ENCODE results near the gene KRTAP10-7.

DNA sequence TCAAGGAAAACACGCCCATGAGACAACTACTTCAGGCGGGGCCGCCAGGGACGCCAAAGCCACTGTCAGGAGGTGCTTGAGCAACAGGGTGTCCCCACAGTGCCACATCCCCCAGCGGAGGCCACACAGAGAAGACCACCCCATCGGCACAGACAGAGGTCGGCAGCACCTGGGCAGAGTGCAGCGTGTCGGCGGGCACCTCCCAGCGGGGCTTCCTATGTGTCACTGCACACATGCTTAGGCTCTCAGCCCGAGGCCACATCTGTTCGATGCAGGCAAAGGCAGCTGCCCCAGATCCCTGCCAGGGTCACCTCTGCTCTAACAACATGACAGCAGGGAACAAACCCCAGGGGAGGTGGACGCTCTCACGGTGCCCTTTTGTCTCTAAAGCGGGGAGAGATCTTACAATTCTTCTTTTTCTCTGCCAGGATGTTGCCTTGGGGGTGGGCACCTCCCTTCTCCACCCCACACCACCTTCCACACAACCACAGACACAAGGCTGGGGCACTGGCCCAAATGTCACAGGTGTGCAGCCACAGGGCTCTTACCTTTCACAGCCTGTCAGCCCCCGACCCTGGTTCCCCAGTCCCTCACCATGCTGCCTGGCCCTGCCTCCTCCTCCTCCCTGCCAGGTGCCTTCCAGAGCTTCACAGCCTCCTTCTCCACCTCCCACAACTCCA is 15.7 kb downstream of the KRTAP10-7 start:
- no peak for TF ChIP-seq POLR2AphosphoS5 (IDR thresholded peaks at IDR 0.05; ENCODE audit: low read depth, low read length)
- TF ChIP-seq, protein P1, sequence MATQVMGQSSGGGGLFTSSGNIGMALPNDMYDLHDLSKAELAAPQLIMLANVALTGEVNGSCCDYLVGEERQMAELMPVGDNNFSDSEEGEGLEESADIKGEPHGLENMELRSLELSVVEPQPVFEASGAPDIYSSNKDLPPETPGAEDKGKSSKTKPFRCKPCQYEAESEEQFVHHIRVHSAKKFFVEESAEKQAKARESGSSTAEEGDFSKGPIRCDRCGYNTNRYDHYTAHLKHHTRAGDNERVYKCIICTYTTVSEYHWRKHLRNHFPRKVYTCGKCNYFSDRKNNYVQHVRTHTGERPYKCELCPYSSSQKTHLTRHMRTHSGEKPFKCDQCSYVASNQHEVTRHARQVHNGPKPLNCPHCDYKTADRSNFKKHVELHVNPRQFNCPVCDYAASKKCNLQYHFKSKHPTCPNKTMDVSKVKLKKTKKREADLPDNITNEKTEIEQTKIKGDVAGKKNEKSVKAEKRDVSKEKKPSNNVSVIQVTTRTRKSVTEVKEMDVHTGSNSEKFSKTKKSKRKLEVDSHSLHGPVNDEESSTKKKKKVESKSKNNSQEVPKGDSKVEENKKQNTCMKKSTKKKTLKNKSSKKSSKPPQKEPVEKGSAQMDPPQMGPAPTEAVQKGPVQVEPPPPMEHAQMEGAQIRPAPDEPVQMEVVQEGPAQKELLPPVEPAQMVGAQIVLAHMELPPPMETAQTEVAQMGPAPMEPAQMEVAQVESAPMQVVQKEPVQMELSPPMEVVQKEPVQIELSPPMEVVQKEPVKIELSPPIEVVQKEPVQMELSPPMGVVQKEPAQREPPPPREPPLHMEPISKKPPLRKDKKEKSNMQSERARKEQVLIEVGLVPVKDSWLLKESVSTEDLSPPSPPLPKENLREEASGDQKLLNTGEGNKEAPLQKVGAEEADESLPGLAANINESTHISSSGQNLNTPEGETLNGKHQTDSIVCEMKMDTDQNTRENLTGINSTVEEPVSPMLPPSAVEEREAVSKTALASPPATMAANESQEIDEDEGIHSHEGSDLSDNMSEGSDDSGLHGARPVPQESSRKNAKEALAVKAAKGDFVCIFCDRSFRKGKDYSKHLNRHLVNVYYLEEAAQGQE (IDR thresholded peaks at IDR 0.05; ENCODE audit: insufficient read depth in 1 of 2, low read depth in 2 of 2, low read length in 2 of 2), result no peak
- no peak for TF ChIP-seq TAF1 (IDR thresholded peaks at IDR 0.05; ENCODE audit: borderline replicate concordance, insufficient read depth, low read length)
- TF ChIP-seq SIN3A (IDR thresholded peaks at IDR 0.05; ENCODE audit: borderline replicate concordance, insufficient read depth, low read length), result no peak
- no peak for TF ChIP-seq FOXP2 (optimal IDR thresholded peaks at IDR 0.05; ENCODE audit: borderline replicate concordance, extremely low read depth, extremely low read length, insufficient read depth)

Measured in PFSK-1 (cell line).